ENCODE data around the gene NDUFA7.

The NDUFA7 gene

DNA sequence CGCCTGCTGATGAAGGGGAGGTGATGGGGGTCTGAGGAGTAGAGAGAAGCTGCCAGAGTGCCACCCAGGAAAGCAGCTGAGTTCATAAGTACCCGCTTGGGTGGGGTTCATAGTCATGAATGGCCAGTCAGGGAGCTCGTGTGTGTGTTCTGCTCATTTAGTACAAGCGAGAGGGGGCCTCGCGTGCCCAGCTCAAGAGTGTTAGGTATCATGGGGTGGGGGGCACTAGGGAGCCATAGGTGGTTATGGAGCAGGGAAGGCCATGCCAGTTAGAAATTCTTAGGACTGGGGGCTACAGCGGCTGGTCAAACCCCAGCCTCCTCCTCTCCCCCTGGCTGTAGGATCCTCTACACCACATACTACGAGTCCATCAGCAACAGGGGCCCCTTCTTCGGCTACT is 59.8 kb downstream of the NDUFA7 start:
- DNase-seq = no peak

All from NCI-H2081 treated with DMSO at 0.1 percent for 48 hours (cell line).